Stimulated activated CD4-positive, alpha-beta T cell treated with anti-CD3 and anti-CD28 coated beads, Interleukin-1b, Interleukin-23, amount 100 ng/mL, for 1 hour (primary cell): ENCODE results near the gene LANCL3.
"Not testable (repeated sequence)": the region's sequence is repeated elsewhere in the genome, so short reads cannot be mapped to it uniquely, and the experiment has no call there.

ENCODE experiments used
- DNase-seq, 2 donors: peaks; one replicate each; pipeline ENCODE4 v3.0.0-alpha.2; 2020; ENCODE audit warnings: low read depth in 2 of 2

LANCL3 gene

GRCh38 chrX:37613933-37614332 lies 42.5 kb downstream of the LANCL3 start:
- DNase-seq: no peak

DNA sequence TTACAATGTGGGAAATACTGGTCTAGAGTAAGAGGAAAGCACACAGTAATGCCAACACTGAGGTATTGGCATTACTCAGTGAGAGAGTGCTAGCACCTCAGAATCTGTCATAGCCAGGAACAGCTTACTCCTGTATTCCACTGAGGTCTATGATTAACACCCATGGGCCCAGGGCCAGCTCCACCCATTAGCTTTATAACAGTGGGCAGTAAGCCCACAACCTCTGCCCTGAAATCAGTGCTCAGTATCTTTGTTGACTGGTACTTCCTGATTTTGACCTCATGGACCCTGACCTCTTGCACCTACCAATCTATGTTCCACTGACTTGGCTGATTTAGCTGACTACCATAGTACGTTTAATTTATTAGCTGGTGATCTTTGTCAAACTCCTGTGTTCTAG lies 56.1 kb downstream of the LANCL3 start:
- no peak for DNase-seq

DNA sequence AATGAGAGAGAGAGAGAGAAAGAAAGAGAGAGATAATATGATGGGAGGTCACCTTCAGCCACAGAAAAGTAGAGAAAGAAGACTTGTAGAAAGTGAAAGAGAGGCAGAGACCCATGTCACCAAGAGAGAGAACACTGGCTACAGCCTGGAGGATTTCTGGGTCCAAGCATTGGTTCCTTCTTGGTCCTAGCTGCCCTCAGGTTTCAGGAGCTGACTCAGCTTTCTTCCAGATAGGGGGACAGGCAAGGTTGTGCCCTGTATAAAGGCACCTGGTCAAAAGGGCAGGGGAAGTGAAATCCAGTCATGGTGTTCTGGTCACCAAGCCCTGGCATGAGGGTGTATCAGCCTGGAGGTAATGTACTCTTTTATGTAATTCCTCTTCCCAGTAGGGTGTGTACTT lies 66.6 kb downstream of the LANCL3 start:
- no peak for DNase-seq

GRCh38 chrX:37640142-37640541 lies 68.7 kb downstream of the LANCL3 start:
- DNase-seq: no peak

GRCh38 chrX:37641859-37642258 lies 70.4 kb downstream of the LANCL3 start:
- DNase-seq: no peak

DNA sequence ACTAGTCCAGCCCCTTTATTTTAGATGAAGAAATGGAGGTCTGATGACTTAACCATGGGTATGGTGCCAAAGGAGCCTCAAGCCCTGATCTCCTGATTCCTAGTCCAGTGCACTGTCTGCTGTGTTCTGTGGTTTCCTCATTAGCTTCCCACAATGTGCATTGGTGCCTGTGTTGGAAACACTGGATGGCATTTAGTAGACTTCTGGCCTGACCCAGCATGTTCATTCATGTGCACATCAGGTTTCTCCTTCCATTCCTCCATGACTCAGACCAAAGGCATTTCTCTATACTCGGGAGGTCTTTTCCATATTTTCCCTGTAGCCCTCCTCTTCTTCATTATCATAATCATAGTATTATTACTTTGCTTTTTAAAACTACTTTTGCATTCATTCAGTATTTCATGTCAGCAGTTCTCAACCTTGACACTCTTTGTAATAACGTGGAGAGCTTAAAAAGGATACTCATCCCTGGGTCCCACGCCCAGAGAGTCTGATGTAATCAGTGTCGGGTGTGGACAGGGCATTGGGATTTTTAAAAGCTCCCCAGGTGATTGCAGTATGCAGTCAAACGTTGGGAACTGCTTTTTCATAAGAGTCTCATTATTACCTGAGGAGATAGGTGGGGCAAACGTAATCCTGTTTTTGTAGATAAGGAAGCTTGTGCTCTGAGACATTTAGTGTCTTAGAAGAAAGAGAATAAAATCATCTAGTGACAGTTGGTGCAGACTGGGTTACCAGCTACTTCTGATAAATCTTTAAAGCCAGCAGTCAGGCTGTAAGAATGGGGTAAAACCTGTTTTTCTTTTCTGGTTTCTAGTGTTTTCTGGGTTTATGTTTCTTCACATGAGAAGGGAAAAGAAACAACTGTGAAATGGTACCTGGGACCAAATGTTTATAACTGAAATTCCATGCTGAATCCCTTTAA lies 73.2 kb downstream of the LANCL3 start:
- DNase-seq: no peak

DNA sequence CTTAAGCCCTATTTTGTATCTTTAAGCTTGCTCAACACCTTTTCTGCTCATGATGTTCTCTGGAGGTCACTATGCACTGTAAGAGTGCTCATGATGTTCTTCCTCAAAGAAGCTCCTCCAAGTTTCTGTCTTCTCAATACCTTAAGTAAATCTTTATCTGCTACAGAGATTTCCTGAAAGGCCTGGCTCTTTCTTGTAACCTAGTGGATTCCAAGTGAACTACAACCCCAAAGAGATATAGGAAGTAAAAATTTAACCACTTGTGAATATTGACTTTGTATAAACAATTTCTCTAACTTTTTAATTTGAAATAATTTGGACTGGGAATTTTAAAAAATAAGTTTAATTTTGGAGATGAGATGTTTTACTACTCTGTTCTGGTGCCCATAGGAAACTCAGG lies 74.8 kb downstream of the LANCL3 start:
- no peak for DNase-seq

- DNase-seq: not testable (repeated sequence)
These were observed 79.4 kb downstream of the LANCL3 start for GRCh38 chrX:37650879-37651278.

DNA sequence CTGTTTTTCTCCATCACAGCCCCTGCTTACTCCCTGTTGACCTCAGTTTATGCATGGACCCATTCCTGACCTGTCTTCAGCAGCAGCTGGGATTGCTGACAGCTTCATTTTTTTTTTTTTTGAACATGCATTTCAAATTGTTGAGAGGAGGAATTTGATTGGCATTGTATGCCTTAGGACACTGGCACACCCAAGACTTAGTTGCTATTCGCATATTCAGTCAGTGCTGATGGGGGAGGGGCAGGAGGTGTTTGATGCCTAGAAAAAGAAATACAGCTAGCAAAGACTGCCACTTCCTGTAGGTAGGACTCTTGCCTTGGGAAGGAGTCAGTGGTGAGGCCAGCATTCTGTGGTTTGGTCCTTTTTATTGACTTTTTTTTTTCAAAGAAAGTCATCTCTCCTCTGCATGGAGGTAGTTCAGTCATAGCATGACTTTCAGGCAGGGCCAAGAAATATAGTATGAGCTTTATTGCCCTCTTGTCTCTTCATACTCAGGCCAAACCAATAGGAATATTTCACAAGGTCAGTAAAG lies 80.5 kb downstream of the LANCL3 start:
- DNase-seq: no peak

GRCh38 chrX:37652589-37653231 lies 81.2 kb downstream of the LANCL3 start:
- no peak for DNase-seq

GRCh38 chrX:37653397-37654085 lies 82.1 kb downstream of the LANCL3 start:
- no peak for DNase-seq

- DNase-seq: no peak
These were observed 87.0 kb downstream of the LANCL3 start for GRCh38 chrX:37658343-37659030.

DNA sequence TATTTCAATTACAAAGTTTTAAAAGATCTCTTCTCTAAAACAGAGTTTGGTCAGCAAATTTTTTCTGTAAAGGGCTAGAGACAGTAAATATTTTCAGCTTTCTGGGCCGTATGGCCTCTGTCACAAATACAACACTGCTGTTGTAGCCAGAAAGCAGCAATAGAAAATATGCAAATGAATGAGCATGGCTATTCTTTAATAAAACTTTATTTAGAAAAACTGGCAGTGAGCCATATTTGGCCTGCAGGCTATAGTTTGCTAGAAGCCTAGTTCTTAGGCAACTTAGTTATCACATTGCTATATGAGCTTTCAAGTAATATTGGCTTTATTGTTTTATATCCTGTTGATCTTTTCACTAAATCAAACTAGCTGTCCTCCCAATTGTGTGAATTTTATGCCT lies 87.6 kb downstream of the LANCL3 start:
- no peak for DNase-seq

- DNase-seq: no peak
These were observed 90.7 kb downstream of the LANCL3 start for GRCh38 chrX:37662181-37662580.

DNA sequence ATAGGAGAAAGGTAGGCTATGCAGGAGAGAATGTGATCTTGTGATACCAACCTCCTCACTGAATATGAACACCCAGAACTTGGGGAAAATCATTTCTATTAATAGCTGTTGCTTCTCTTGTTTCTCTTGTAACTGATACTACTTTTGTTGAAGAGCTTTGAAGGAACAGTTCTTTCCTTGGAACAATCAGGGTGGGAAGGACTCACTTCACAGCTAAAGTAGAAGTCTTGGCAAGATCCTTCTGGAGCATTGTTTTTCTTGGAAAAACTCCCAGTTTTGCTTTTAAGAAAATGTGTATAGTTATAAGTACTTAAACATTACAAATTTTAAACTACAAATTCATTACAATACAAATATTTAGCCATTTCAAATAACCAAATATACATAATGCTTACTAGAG lies 95.1 kb downstream of the LANCL3 start:
- DNase-seq: no peak

DNA sequence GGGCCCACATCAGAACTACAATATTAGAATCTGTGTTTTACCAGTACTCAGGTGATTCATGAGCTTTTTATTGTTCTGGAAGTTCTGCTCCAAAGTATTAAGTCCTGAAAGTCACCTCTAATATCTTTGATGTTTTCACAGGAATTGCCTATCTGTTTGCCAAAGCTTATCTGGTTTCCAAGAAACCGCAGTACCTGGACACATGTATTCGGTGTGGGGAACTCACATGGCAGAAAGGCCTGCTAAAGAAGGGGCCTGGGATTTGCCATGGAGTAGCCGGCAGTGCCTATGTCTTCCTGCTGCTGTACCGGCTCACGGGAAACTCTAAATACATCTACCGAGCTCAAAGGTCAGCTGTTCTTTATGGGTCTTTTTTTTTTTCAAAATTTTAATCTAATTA lies 95.7 kb downstream of the LANCL3 start:
- DNase-seq: no peak

- no peak for DNase-seq
These were observed 101.1 kb downstream of the LANCL3 start for GRCh38 chrX:37672563-37672962.

DNA sequence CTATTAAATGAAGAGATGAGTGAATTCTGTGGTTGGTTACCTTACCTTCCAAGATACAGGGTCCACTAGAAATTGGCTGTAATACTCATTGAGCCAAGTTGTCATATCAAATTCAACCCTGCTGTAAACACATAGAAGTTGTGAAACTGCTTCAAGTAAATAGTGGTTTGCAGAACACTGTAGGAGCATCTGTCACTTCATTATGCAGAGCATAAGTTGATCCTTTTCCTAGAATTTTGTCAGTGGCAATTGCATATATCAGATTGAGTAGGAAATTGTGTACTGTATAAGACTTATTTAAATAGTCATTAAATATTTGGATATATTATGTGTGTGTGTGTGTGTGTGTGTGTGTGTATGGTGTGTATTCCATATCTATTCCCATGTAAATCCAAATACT lies 105.3 kb downstream of the LANCL3 start:
- no peak for DNase-seq

- no peak for DNase-seq
These were observed 105.8 kb downstream of the LANCL3 start for GRCh38 chrX:37677243-37677642.

DNA sequence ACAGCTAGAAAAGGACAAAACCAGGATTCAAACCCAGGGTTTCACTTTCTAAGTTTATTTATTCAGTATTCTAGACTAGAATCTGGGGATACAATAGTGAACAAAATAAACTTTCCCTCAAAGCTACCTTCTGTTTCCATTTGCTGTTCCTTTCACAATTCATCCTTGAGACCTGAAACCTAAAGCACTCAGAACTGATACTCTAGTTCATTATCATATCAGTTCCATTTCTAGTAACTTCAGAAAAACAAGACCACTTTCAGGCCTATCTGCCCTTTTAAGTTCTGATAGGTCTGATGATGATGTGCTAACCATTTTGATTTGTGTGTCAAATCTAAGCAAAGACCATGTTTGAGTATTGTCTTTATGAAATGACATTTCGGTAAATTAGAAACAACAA lies 106.3 kb downstream of the LANCL3 start:
- DNase-seq: no peak

- DNase-seq: no peak
These were observed 107.1 kb downstream of the LANCL3 start for GRCh38 chrX:37678574-37678973.

DNA sequence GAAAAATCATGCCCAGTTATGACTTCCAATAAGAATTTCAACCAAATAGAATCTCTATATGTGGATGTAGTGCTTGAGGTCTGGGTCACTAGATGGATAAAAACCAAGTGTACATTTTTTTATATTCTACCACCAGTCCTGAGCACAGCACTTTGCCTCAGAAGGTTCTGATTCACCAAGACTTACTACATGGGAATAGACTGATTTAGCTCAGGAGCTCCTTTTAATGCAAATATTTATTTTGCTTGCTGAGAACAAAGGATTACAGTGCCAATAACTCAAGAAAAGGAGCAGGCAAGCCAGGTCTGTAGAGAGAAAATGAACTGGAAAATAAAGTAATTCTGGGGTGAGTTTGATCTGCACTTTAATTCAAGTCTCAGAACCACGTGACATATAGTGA lies 107.8 kb downstream of the LANCL3 start:
- DNase-seq: no peak
